Stimulated activated CD8-positive, alpha-beta memory T cell treated with anti-CD3 and anti-CD28 coated beads, Interleukin-15, amount 100 ng/mL, for 24 hours (primary cell): ENCODE measurements around the gene CCDC106.
A peak's percentile ranks its signal among the peaks of the same experiment; 100 is the strongest.

Experiments used
- DNase-seq: peaks from one replicate; pipeline ENCODE4 v3.0.0-alpha.2; 2020; ENCODE audit warnings: low read depth

The CCDC106 gene

GRCh38 chr19:55647732-55648584 lies at the start of gene CCDC106:
TSS of gene CCDC106 (plus strand) at chr19:55648212. CDS start at chr19:55649047, 835 bp downstream.
- no peak for DNase-seq

- DNase-seq = peak; percentile 89
These were observed 49.1 kb upstream of the CCDC106 start for GRCh38 chr19:55598719-55599467.

GRCh38 chr19:55599468-55599841 lies 48.6 kb upstream of the CCDC106 start, which contains the start of gene FIZ1:
TSS of gene FIZ1 (minus strand) at chr19:55599517. CDS start at chr19:55597865, 1,652 bp downstream.
- peak; percentile 77 for DNase-seq

GRCh38 chr19:55599842-55600661 lies 48.0 kb upstream of the CCDC106 start, which contains the start of gene ZNF524:
TSS of gene ZNF524 (plus strand) at chr19:55600288. CDS start at chr19:55602113, 1,825 bp downstream.
- DNase-seq = peak; percentile 57

GRCh38 chr19:55600662-55601028 lies 47.4 kb upstream of the CCDC106 start:
- no peak for DNase-seq

- DNase-seq = no peak
These were observed 46.9 kb upstream of the CCDC106 start for GRCh38 chr19:55601084-55601483.

GRCh38 chr19:55602104-55603001 lies 45.7 kb upstream of the CCDC106 start:
- no peak for DNase-seq

- DNase-seq = no peak
These were observed 44.9 kb upstream of the CCDC106 start for GRCh38 chr19:55603115-55603514.

- DNase-seq = no peak
These were observed 44.3 kb upstream of the CCDC106 start for GRCh38 chr19:55603581-55604292.

GRCh38 chr19:55605207-55605636 lies 42.8 kb upstream of the CCDC106 start:
- peak; percentile 94 for DNase-seq

- peak; percentile 35 for DNase-seq
These were observed 42.2 kb upstream of the CCDC106 start, which contains the start of gene ZNF865 for GRCh38 chr19:55605637-55606470. TSS of gene ZNF865 (plus strand) at chr19:55605647. CDS start at chr19:55613619, 7,972 bp downstream.

- DNase-seq = no peak
These were observed 41.6 kb upstream of the CCDC106 start for GRCh38 chr19:55606471-55606787.

GRCh38 chr19:55606817-55607216 lies 41.2 kb upstream of the CCDC106 start:
- no peak for DNase-seq

- DNase-seq = no peak
These were observed 38.7 kb upstream of the CCDC106 start for GRCh38 chr19:55609326-55609725.

GRCh38 chr19:55611300-55611982 lies 36.6 kb upstream of the CCDC106 start:
- DNase-seq = no peak

- no peak for DNase-seq
These were observed 35.9 kb upstream of the CCDC106 start for GRCh38 chr19:55611983-55612645.

GRCh38 chr19:55613396-55613795 lies 34.6 kb upstream of the CCDC106 start:
- DNase-seq = no peak
